Tracheal epithelial cell (primary cell): ENCODE results near the gene ISOC1. TPM values are rescaled to one million over a fixed set of nuclear protein-coding genes. Genes with fewer than 3 reads are reported as not detected.

Experiments used
- total RNA-seq: library from RNA; depleted of rRNA; stranded (reverse); fragments of >200 nt; gene quantifications from 2 replicates; pipeline ENCODE4 v1.2.1, GENCODE V29; 2014

Gene ISOC1
- total RNA-seq: 12.5 and 17.7 TPM in 2 replicates

DNA sequence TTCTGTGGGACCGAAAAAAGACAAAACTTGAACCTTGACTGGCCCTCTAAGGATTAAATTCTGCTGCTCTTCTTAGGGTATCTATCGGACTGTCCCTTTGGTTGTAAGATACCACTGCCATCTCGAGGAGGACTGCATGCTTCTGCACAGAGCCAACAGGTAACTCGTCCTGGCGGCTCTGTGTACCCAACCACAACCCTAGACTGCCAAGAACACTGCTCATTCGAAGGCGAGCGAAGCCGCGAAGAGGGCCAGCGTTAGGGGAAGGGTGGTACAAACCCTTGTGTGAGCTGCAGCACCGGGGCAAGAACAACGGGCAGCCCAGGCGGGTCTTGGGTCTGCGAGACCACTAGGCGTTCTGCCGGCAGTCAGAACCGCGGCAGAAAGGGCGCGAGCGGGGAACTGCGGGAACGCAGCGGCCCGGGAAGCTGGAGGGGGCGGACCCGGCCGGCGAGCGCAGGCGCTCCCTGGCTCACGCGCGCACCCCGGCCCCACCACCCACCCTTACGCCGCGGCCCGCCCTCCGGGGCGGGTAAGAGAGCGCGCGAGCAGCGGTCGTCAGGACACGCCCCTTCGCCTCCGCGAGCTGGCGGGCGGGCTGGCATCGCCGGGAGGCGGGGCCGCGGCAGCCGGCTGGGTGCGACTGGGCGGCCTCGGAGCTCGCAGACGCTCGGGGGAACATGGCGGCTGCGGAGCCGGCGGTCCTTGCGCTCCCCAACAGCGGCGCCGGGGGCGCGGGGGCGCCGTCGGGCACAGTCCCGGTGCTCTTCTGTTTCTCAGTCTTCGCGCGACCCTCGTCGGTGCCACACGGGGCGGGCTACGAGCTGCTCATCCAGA lies at the start of gene ISOC1:
ISOC1 (plus strand) TSS at position 663 of the 837 bp plus-strand sequence; CDS start at position 681, 18 bp downstream.

Other genes starting within 250 kb of the ISOC1 start
- gene SLC27A6, start 129.3 kb upstream of the ISOC1 start, total RNA-seq: 0.96 TPM in 1 of 2 replicates, not detected in the other